ENCODE measurements around the gene PHKA2.
A peak's percentile ranks its signal among the peaks of the same experiment; 100 is the strongest.

Gene PHKA2

GRCh38 chrX:18896680-18897544 is 87.0 kb downstream of the PHKA2 start:
- Histone ChIP-seq H3K9ac (ENCODE audit: low read depth, low read length) (no peak overlapping the region), H3K27me3 (ENCODE audit: control insufficient read depth, insufficient read depth, low read length) (no peaks in the 10 kb centered on the region), H3K9me3 (replicated peaks; ENCODE audit: low read length) (no peaks in the 10 kb centered on the region), H3K4me2 (ENCODE audit: low read length) (no peak overlapping the region), H3K4me3 (ENCODE audit: low read length) (no peak overlapping the region), H3K4me1 (ENCODE audit: control insufficient read depth, insufficient read depth, low read length) (peaks cover 13% of the 10 kb centered on the region), H3K36me3 (ENCODE audit: insufficient read depth, low read length) (peaks cover 5% of the 10 kb centered on the region)

GRCh38 chrX:18895189-18895951 is 88.5 kb downstream of the PHKA2 start:
- no peaks in the 10 kb centered on the region for H3K36me3 ChIP-seq (ENCODE audit: insufficient read depth, low read length)
- H3K27me3 ChIP-seq (ENCODE audit: control insufficient read depth, insufficient read depth, low read length), result no peaks in the 10 kb centered on the region
- H3K4me2 ChIP-seq (ENCODE audit: low read length), result peak overlapping the region; percentile 38
- H3K4me3 ChIP-seq (ENCODE audit: low read length), result peak overlapping the region; percentile 30
- no peak overlapping the region for H3K9ac ChIP-seq (ENCODE audit: low read depth, low read length)
- H3K9me3 ChIP-seq (replicated peaks; ENCODE audit: low read length), result no peaks in the 10 kb centered on the region
- H3K4me1 ChIP-seq (ENCODE audit: control insufficient read depth, insufficient read depth, low read length), result peaks cover 13% of the 10 kb centered on the region

GRCh38 chrX:18894156-18894555 is 89.8 kb downstream of the PHKA2 start:
- Histone ChIP-seq H3K36me3 (ENCODE audit: insufficient read depth, low read length) (no peaks in the 10 kb centered on the region), H3K4me3 (ENCODE audit: low read length) (no peak overlapping the region), H3K9ac (ENCODE audit: low read depth, low read length) (no peak overlapping the region), H3K4me2 (ENCODE audit: low read length) (no peak overlapping the region), H3K27me3 (ENCODE audit: control insufficient read depth, insufficient read depth, low read length) (no peaks in the 10 kb centered on the region), H3K9me3 (replicated peaks; ENCODE audit: low read length) (no peaks in the 10 kb centered on the region), H3K4me1 (ENCODE audit: control insufficient read depth, insufficient read depth, low read length) (peaks cover 13% of the 10 kb centered on the region)

GRCh38 chrX:18893536-18893935 is 90.4 kb downstream of the PHKA2 start:
- H3K4me3 ChIP-seq (ENCODE audit: low read length), result no peak overlapping the region
- peaks cover 13% of the 10 kb centered on the region for H3K4me1 ChIP-seq (ENCODE audit: control insufficient read depth, insufficient read depth, low read length)
- H3K9me3 ChIP-seq (replicated peaks; ENCODE audit: low read length), result no peaks in the 10 kb centered on the region
- no peak overlapping the region for H3K9ac ChIP-seq (ENCODE audit: low read depth, low read length)
- no peak overlapping the region for H3K4me2 ChIP-seq (ENCODE audit: low read length)
- H3K27me3 ChIP-seq (ENCODE audit: control insufficient read depth, insufficient read depth, low read length), result no peaks in the 10 kb centered on the region
- no peaks in the 10 kb centered on the region for H3K36me3 ChIP-seq (ENCODE audit: insufficient read depth, low read length)

GRCh38 chrX:18892899-18893298 is 91.0 kb downstream of the PHKA2 start:
- Histone ChIP-seq H3K36me3 (ENCODE audit: insufficient read depth, low read length) (no peaks in the 10 kb centered on the region), H3K9me3 (replicated peaks; ENCODE audit: low read length) (no peaks in the 10 kb centered on the region), H3K9ac (ENCODE audit: low read depth, low read length) (no peak overlapping the region), H3K4me3 (ENCODE audit: low read length) (no peak overlapping the region), H3K27me3 (ENCODE audit: control insufficient read depth, insufficient read depth, low read length) (no peaks in the 10 kb centered on the region), H3K4me2 (ENCODE audit: low read length) (no peak overlapping the region), H3K4me1 (ENCODE audit: control insufficient read depth, insufficient read depth, low read length) (peaks cover 13% of the 10 kb centered on the region)

GRCh38 chrX:18891548-18891945 is 92.4 kb downstream of the PHKA2 start:
- H3K36me3 ChIP-seq (ENCODE audit: insufficient read depth, low read length), result no peaks in the 10 kb centered on the region
- no peak overlapping the region for H3K9ac ChIP-seq (ENCODE audit: low read depth, low read length)

GRCh38 chrX:18890724-18891547 is 93.0 kb downstream of the PHKA2 start:
- H3K9ac ChIP-seq (ENCODE audit: low read depth, low read length), result no peak overlapping the region
- no peak overlapping the region for H3K4me2 ChIP-seq (ENCODE audit: low read length)
- no peaks in the 10 kb centered on the region for H3K27me3 ChIP-seq (ENCODE audit: control insufficient read depth, insufficient read depth, low read length)
- H3K9me3 ChIP-seq (replicated peaks; ENCODE audit: low read length), result no peaks in the 10 kb centered on the region
- H3K36me3 ChIP-seq (ENCODE audit: insufficient read depth, low read length), result no peaks in the 10 kb centered on the region
- H3K4me3 ChIP-seq (ENCODE audit: low read length), result no peak overlapping the region
- H3K4me1 ChIP-seq (ENCODE audit: control insufficient read depth, insufficient read depth, low read length), result peaks cover 27% of the 10 kb centered on the region

More at GRCh38 chrX:18891548-18891945, 92.4 kb downstream of the PHKA2 start:
- H3K9me3 ChIP-seq (replicated peaks; ENCODE audit: low read length), result no peaks in the 10 kb centered on the region
- H3K27me3 ChIP-seq (ENCODE audit: control insufficient read depth, insufficient read depth, low read length), result no peaks in the 10 kb centered on the region
- peaks cover 26% of the 10 kb centered on the region for H3K4me1 ChIP-seq (ENCODE audit: control insufficient read depth, insufficient read depth, low read length)
- no peak overlapping the region for H3K4me2 ChIP-seq (ENCODE audit: low read length)
- no peak overlapping the region for H3K4me3 ChIP-seq (ENCODE audit: low read length)

GRCh38 chrX:18890049-18890381 is 93.9 kb downstream of the PHKA2 start:
- Histone ChIP-seq H3K27me3 (ENCODE audit: control insufficient read depth, insufficient read depth, low read length) (no peaks in the 10 kb centered on the region), H3K9me3 (replicated peaks; ENCODE audit: low read length) (no peaks in the 10 kb centered on the region), H3K9ac (ENCODE audit: low read depth, low read length) (no peak overlapping the region), H3K36me3 (ENCODE audit: insufficient read depth, low read length) (no peaks in the 10 kb centered on the region), H3K4me1 (ENCODE audit: control insufficient read depth, insufficient read depth, low read length) (peaks cover 26% of the 10 kb centered on the region), H3K4me2 (ENCODE audit: low read length) (no peak overlapping the region), H3K4me3 (ENCODE audit: low read length) (no peak overlapping the region)

- Histone ChIP-seq H3K4me2 (ENCODE audit: low read length) (no peak overlapping the region), H3K9me3 (replicated peaks; ENCODE audit: low read length) (no peaks in the 10 kb centered on the region), H3K36me3 (ENCODE audit: insufficient read depth, low read length) (no peaks in the 10 kb centered on the region), H3K4me3 (ENCODE audit: low read length) (no peak overlapping the region), H3K9ac (ENCODE audit: low read depth, low read length) (no peak overlapping the region), H3K27me3 (ENCODE audit: control insufficient read depth, insufficient read depth, low read length) (no peaks in the 10 kb centered on the region), H3K4me1 (ENCODE audit: control insufficient read depth, insufficient read depth, low read length) (peaks cover 25% of the 10 kb centered on the region)
Measured at GRCh38 chrX:18889346-18890048, 94.4 kb downstream of the PHKA2 start.

GRCh38 chrX:18888281-18888680 is 95.6 kb downstream of the PHKA2 start:
- no peak overlapping the region for H3K4me3 ChIP-seq (ENCODE audit: low read length)
- no peaks in the 10 kb centered on the region for H3K9me3 ChIP-seq (replicated peaks; ENCODE audit: low read length)
- H3K27me3 ChIP-seq (ENCODE audit: control insufficient read depth, insufficient read depth, low read length), result no peaks in the 10 kb centered on the region
- no peak overlapping the region for H3K9ac ChIP-seq (ENCODE audit: low read depth, low read length)
- peaks cover 25% of the 10 kb centered on the region for H3K4me1 ChIP-seq (ENCODE audit: control insufficient read depth, insufficient read depth, low read length)
- no peak overlapping the region for H3K4me2 ChIP-seq (ENCODE audit: low read length)
- H3K36me3 ChIP-seq (ENCODE audit: insufficient read depth, low read length), result no peaks in the 10 kb centered on the region

GRCh38 chrX:18887825-18888212 is 96.1 kb downstream of the PHKA2 start:
- no peaks in the 10 kb centered on the region for H3K27me3 ChIP-seq (ENCODE audit: control insufficient read depth, insufficient read depth, low read length)
- H3K4me3 ChIP-seq (ENCODE audit: low read length), result peak overlapping the region; percentile 27
- H3K9me3 ChIP-seq (replicated peaks; ENCODE audit: low read length), result no peaks in the 10 kb centered on the region
- no peaks in the 10 kb centered on the region for H3K36me3 ChIP-seq (ENCODE audit: insufficient read depth, low read length)
- H3K9ac ChIP-seq (ENCODE audit: low read depth, low read length), result no peak overlapping the region
- H3K4me2 ChIP-seq (ENCODE audit: low read length), result peak overlapping the region; percentile 6
- peaks cover 25% of the 10 kb centered on the region for H3K4me1 ChIP-seq (ENCODE audit: control insufficient read depth, insufficient read depth, low read length)
